HepG2 (cell line): ENCODE measurements around the gene TALDO1. TPM values are rescaled to one million over a fixed set of nuclear protein-coding genes. Genes with fewer than 3 reads are reported as not detected.

Source experiments
- FOXC1 ChIP-seq: sonication (generic); formaldehyde crosslinking; IDR thresholded peaks from 2 replicates; pipeline ENCODE4 v1.8.0; 2022; ENCODE audit warnings: mild to moderate bottlenecking, missing genetic modification reagents, borderline replicate concordance
- GATAD1 ChIP-seq: IDR thresholded peaks from 2 replicates; pipeline ENCODE4 v1.6.1; 2016; ENCODE audit warnings: missing genetic modification reagents, missing compliant biosample characterization
- HNRNPH1 ChIP-seq: fragments of 200-400 bp; formaldehyde crosslinking; optimal IDR thresholded peaks from 2 replicates; pipeline ENCODE3; 2017; ENCODE audit warnings: mild to moderate bottlenecking, low read depth, low read length
- LCORL ChIP-seq, 2 experiments: fragments of 450-650 bp in 1 of 2; sonication (generic) in 1 of 2; formaldehyde crosslinking in 1 of 2; IDR thresholded peaks; 2 replicates each; pipeline versions ENCODE4 v1.5.0 to v1.6.1; 2017 to 2020; ENCODE audit warnings: antibody characterized with exemption in 1 of 2, missing genetic modification reagents in 1 of 2
- NCOA1 ChIP-seq: sonication (generic); formaldehyde crosslinking; IDR thresholded peaks from 2 replicates; pipeline ENCODE4 v1.9.0; 2021; ENCODE audit warnings: missing genetic modification reagents
- SIN3A ChIP-seq: IDR thresholded peaks from 2 replicates; pipeline ENCODE4 v1.6.1; 2011; ENCODE audit warnings: low read depth, mild to moderate bottlenecking, control low read depth, low read length, borderline replicate concordance
- TBX3 ChIP-seq: fragments of 450-650 bp; IDR thresholded peaks from 2 replicates; pipeline ENCODE4 v1.6.1; 2017; ENCODE audit warnings: antibody characterized with exemption, mild to moderate bottlenecking, inconsistent platforms, borderline replicate concordance
- YEATS2 ChIP-seq: sonication (generic); formaldehyde crosslinking; IDR thresholded peaks from 2 replicates; pipeline ENCODE4 v1.4.0; 2020; ENCODE audit warnings: missing genetic modification reagents, borderline replicate concordance
- ZMYM2 ChIP-seq: sonication (generic); formaldehyde crosslinking; IDR thresholded peaks from 2 replicates; pipeline ENCODE4 v1.8.0; 2022; ENCODE audit warnings: mild to moderate bottlenecking, missing genetic modification reagents
- ZNF24 ChIP-seq: fragments of 450-650 bp; IDR thresholded peaks from 2 replicates; pipeline ENCODE4 v1.6.1; 2017; ENCODE audit warnings: antibody characterized with exemption, mild to moderate bottlenecking
- ZNF496 ChIP-seq: sonication (generic); formaldehyde crosslinking; IDR thresholded peaks from 2 replicates; pipeline ENCODE4 v1.8.1; 2023; ENCODE audit warnings: mild to moderate bottlenecking, moderate library complexity, missing genetic modification reagents; ENCODE audit not compliant: insufficient replicate concordance
- polyA plus RNA-seq, 8 experiments: library from polyadenylated mRNA; depleted of rRNA in 3 of 8; stranded (reverse) in 7 of 8; unstranded in 1 of 8; fragments of >200 nt; fragmentation: Illumina TruSeq in 4 of 8; extraction: Trizol in 4 of 8; gene quantifications; 2 replicates each; pipeline versions ENCODE4 v1.2.1 to v1.2.3, GENCODE V29; 2011 to 2016; ENCODE audit warnings: low read depth in 4 of 8, missing spikeins in 1 of 8, mixed read lengths in 1 of 8; ENCODE audit not compliant: insufficient read depth in 1 of 8
- total RNA-seq, 5 experiments: library from RNA; depleted of rRNA; stranded (reverse); fragments of >200 nt; fragmentation: Illumina TruSeq; extraction: Trizol; gene quantifications; 2 replicates each; pipeline ENCODE4 v1.2.3, GENCODE V29; 2016; ENCODE audit warnings: low read depth in 1 of 5
- TF ChIP-seq, protein P1 (sequence below): sonication (generic); formaldehyde crosslinking; IDR thresholded peaks from 2 replicates; pipeline ENCODE4 v1.5.1; 2020; ENCODE audit warnings: mild to moderate bottlenecking, moderate library complexity, missing genetic modification reagents
- TF ChIP-seq, protein P2 (sequence below): sonication (generic); formaldehyde crosslinking; IDR thresholded peaks from 2 replicates; pipeline ENCODE4 v1.5.0; 2020; ENCODE audit warnings: mild to moderate bottlenecking, missing genetic modification reagents
- TF ChIP-seq, protein P3 (sequence below), 2 experiments: IDR thresholded peaks; 2 replicates each; pipeline ENCODE4 v1.6.1; 2011 to 2012; ENCODE audit warnings: low read length in 2 of 2, borderline replicate concordance in 1 of 2, low read depth in 1 of 2, mild to moderate bottlenecking in 1 of 2, moderate library complexity in 1 of 2
- TF ChIP-seq, protein P4 (sequence below): sonication (generic); formaldehyde crosslinking; IDR thresholded peaks from 2 replicates; pipeline ENCODE4 v1.4.0; 2020; ENCODE audit warnings: mild to moderate bottlenecking, missing genetic modification reagents

TALDO1 gene
- total and polyA plus RNA-seq, 2 of the 13 experiments (the other 11 are each of a cell fraction or from before 2014, with no cell fraction given): 107 to 240 TPM

DNA sequence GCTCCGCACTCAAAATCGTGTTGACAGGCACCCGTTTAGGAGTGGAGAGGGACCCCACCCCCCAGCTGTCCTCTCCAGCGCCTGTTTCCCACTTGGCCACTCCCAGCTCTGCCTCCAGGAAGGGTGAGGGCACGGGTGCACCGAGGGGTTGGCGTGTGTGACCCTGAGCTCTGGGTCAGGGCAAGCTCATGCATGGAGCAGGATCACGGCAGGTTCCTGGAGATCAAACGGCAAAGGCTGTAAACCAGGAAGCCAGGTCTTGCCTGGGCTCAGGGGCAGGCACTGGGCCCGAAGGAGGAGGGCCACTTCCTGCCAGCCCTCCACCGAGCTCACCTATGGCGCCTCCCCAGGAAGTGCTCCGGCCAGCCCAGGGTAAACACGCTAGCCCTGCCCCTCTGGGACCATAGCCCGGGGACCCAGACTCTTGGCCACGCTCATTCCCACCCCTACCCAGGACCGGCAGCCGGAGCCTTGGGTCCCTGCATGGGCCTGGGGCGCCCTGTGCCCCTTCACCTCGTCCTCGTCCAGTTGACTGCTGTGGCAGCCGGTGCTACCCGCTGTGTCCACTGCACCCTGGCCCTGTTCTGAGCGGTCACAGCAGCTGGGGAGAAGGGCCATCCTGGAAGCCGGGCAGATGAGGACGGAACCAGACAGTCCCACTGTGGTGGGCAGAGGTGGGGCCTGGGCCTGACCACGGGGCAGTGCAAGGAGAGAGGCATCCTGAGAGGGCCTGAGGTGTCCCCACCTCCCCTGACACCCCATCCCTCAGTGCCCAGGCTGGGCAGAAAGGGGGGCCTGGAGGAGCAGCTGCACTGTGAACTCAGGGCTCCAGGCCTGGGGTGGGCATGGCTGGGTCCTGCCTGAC, 42.3 kb upstream of the TALDO1 start (continued):
- TF ChIP-seq, protein P1, sequence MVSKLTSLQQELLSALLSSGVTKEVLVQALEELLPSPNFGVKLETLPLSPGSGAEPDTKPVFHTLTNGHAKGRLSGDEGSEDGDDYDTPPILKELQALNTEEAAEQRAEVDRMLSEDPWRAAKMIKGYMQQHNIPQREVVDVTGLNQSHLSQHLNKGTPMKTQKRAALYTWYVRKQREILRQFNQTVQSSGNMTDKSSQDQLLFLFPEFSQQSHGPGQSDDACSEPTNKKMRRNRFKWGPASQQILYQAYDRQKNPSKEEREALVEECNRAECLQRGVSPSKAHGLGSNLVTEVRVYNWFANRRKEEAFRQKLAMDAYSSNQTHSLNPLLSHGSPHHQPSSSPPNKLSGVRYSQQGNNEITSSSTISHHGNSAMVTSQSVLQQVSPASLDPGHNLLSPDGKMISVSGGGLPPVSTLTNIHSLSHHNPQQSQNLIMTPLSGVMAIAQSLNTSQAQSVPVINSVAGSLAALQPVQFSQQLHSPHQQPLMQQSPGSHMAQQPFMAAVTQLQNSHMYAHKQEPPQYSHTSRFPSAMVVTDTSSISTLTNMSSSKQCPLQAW (CRISPR knock-in tag): peak; percentile 96
- no peak for TF ChIP-seq ZNF24
- no peak for TF ChIP-seq NCOA1 (CRISPR knock-in tag)
- 0 out of 2 replicates have a peak, but pooled peaks have one; percentile 58 for TF ChIP-seq FOXC1
- TF ChIP-seq, protein P2, sequence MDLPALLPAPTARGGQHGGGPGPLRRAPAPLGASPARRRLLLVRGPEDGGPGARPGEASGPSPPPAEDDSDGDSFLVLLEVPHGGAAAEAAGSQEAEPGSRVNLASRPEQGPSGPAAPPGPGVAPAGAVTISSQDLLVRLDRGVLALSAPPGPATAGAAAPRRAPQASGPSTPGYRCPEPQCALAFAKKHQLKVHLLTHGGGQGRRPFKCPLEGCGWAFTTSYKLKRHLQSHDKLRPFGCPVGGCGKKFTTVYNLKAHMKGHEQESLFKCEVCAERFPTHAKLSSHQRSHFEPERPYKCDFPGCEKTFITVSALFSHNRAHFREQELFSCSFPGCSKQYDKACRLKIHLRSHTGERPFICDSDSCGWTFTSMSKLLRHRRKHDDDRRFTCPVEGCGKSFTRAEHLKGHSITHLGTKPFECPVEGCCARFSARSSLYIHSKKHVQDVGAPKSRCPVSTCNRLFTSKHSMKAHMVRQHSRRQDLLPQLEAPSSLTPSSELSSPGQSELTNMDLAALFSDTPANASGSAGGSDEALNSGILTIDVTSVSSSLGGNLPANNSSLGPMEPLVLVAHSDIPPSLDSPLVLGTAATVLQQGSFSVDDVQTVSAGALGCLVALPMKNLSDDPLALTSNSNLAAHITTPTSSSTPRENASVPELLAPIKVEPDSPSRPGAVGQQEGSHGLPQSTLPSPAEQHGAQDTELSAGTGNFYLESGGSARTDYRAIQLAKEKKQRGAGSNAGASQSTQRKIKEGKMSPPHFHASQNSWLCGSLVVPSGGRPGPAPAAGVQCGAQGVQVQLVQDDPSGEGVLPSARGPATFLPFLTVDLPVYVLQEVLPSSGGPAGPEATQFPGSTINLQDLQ: no peak
- TF ChIP-seq ZMYM2 (CRISPR knock-in tag): no peak
- peak; percentile 78 for TF ChIP-seq GATAD1 (CRISPR knock-in tag)
- no peak for TF ChIP-seq ZNF496 (CRISPR knock-in tag)
- TF ChIP-seq, protein P3, sequence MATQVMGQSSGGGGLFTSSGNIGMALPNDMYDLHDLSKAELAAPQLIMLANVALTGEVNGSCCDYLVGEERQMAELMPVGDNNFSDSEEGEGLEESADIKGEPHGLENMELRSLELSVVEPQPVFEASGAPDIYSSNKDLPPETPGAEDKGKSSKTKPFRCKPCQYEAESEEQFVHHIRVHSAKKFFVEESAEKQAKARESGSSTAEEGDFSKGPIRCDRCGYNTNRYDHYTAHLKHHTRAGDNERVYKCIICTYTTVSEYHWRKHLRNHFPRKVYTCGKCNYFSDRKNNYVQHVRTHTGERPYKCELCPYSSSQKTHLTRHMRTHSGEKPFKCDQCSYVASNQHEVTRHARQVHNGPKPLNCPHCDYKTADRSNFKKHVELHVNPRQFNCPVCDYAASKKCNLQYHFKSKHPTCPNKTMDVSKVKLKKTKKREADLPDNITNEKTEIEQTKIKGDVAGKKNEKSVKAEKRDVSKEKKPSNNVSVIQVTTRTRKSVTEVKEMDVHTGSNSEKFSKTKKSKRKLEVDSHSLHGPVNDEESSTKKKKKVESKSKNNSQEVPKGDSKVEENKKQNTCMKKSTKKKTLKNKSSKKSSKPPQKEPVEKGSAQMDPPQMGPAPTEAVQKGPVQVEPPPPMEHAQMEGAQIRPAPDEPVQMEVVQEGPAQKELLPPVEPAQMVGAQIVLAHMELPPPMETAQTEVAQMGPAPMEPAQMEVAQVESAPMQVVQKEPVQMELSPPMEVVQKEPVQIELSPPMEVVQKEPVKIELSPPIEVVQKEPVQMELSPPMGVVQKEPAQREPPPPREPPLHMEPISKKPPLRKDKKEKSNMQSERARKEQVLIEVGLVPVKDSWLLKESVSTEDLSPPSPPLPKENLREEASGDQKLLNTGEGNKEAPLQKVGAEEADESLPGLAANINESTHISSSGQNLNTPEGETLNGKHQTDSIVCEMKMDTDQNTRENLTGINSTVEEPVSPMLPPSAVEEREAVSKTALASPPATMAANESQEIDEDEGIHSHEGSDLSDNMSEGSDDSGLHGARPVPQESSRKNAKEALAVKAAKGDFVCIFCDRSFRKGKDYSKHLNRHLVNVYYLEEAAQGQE (IDR thresholded peaks at IDR 0.05; ENCODE audit: borderline replicate concordance in 1 of 2, low read depth in 1 of 2, low read length in 2 of 2): peak in 1 of 2 experiments; percentile 57; a peak in 2 of 4 replicates
- no peak for TF ChIP-seq LCORL (IDR thresholded peaks at IDR 0.05)
- TF ChIP-seq LCORL (CRISPR knock-in tag; IDR thresholded peaks at IDR 0.05): peak; percentile 92
- TF ChIP-seq SIN3A: peak; percentile 85; the same call in 1 of the 2 replicates
- TF ChIP-seq TBX3: peak; percentile 43; the same call in 1 of the 2 replicates
- TF ChIP-seq, protein P4, sequence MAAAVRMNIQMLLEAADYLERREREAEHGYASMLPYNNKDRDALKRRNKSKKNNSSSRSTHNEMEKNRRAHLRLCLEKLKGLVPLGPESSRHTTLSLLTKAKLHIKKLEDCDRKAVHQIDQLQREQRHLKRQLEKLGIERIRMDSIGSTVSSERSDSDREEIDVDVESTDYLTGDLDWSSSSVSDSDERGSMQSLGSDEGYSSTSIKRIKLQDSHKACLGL: no peak; the same call in 1 of the 2 replicates
- TF ChIP-seq HNRNPH1: no peak
- peak; percentile 41; the same call in 1 of the 2 replicates for TF ChIP-seq YEATS2 (CRISPR knock-in tag)
